HCT116 (cell line): ENCODE results near the gene HMGCLL1. TPM values are rescaled to one million over a fixed set of nuclear protein-coding genes. Genes with fewer than 3 reads are reported as not detected.

ENCODE experiments used
- ATAC-seq: fragments of 200-7000 bp; cut with Tn5 transposase; 2 replicates; pipeline ENCODE4 v1.9.1; 2020; ENCODE audit warnings: mild to moderate bottlenecking, moderate library complexity
- BruUV-seq: library from RNA; stranded (reverse); fragments of 400-500 nt; replicated peaks from 2 replicates; lab custom pipeline; 2021; lab: Mats Ljungman, UMichigan
- CTCF ChIA-PET: fragments of 300-600 bp; sonication (Branson Sonifier 250); formaldehyde crosslinking; loops from one replicate; lab custom pipeline; 2021; ENCODE audit warnings: antibody characterized with exemption; lab: Charles Lee
- POLR2A ChIA-PET: fragments of 300-600, 350-600 bp; sonication (Branson Sonifier 250); formaldehyde crosslinking; loops from one replicate; lab custom pipeline; 2021; ENCODE audit warnings: antibody characterized with exemption; lab: Charles Lee
- RAD21 ChIA-PET, 2 experiments: fragments of 300-600 bp; sonication (Branson Sonifier 250); formaldehyde crosslinking; loops; one replicate each; lab custom pipeline; 2023; ENCODE audit warnings: low total read pairs in 2 of 2; ENCODE audit not compliant: uncharacterized antibody in 2 of 2, unreplicated experiment in 2 of 2, low non-redundant PET in 1 of 2; lab: Charles Lee
- DNase-seq: peaks from one replicate; pipeline ENCODE4 v3.0.0-alpha.2; 2010; ENCODE audit warnings: low read depth, low spot score
- H2AFZ ChIP-seq: fragments of 200-600 bp; shearing (Covaris generic), sonication (generic); 2 replicates; pipeline ENCODE4 v1.6.1; 2017; ENCODE audit warnings: low read depth, mixed run types, mixed read lengths, antibody characterized with exemption, low read length; ENCODE audit not compliant: poor library complexity, severe bottlenecking
- H3K27ac ChIP-seq: 2 replicates; pipeline ENCODE4 v1.5.1; 2012; ENCODE audit warnings: low read depth, low read length
- H3K27me3 ChIP-seq: fragments of 200-600 bp; sonication (generic); 2 replicates; pipeline ENCODE4 v1.6.1; 2016; ENCODE audit warnings: mixed run types, low read length, mixed read lengths; ENCODE audit not compliant: insufficient read depth
- H3K36me3 ChIP-seq, 2 experiments: fragments of 200-500 bp in 1 of 2; fragments of 200-600 bp in 1 of 2; sonication (Bioruptor generic) in 1 of 2; sonication (generic) in 1 of 2; 2 replicates each; pipeline versions ENCODE4 v1.5.1 to v1.6.1; 2014 to 2016; ENCODE audit warnings: low read length in 2 of 2, inconsistent platforms in 1 of 2, mixed read lengths in 1 of 2, mixed run types in 1 of 2; ENCODE audit not compliant: insufficient read depth in 2 of 2, control insufficient read depth in 1 of 2
- H3K4me1 ChIP-seq, 2 experiments: fragments of 200-600 bp in 1 of 2; sonication (generic) in 1 of 2; 2 replicates each; pipeline versions ENCODE4 v1.5.1 to v1.6.1; 2012 to 2017; ENCODE audit warnings: low read length in 2 of 2, inconsistent platforms in 1 of 2, mild to moderate bottlenecking in 1 of 2, mixed read lengths in 1 of 2, mixed run types in 1 of 2, moderate library complexity in 1 of 2; ENCODE audit not compliant: insufficient read depth in 2 of 2, control insufficient read depth in 1 of 2
- H3K4me2 ChIP-seq: fragments of 200-600 bp; sonication (generic); 2 replicates; pipeline ENCODE4 v1.6.1; 2017; ENCODE audit warnings: mixed run types, low read length, mixed read lengths
- H3K4me3 ChIP-seq, 2 experiments: fragments of 200-600 bp in 1 of 2; sonication (generic) in 1 of 2; replicated peaks in 1 of 2; 2 replicates each; pipeline ENCODE4 v1.5.1; 2011 to 2016; ENCODE audit warnings: low read length in 2 of 2, control low read depth in 1 of 2, low read depth in 1 of 2, mild to moderate bottlenecking in 1 of 2, mixed read lengths in 1 of 2, mixed run types in 1 of 2
- H3K79me2 ChIP-seq: fragments of 200-600 bp; sonication (generic); 2 replicates; pipeline ENCODE4 v1.6.1; 2017; ENCODE audit warnings: mild to moderate bottlenecking, mixed run types, low read length, moderate library complexity, mixed read lengths; ENCODE audit not compliant: insufficient read depth
- H3K9ac ChIP-seq: fragments of 200-600 bp; sonication (generic); 2 replicates; pipeline ENCODE4 v1.6.1; 2016; ENCODE audit warnings: low read length, mixed read lengths
- H3K9me2 ChIP-seq: fragments of 200-600 bp; sonication (generic), shearing (Covaris generic); 2 replicates; pipeline ENCODE4 v1.6.1; 2017; ENCODE audit warnings: mixed run types, mild to moderate bottlenecking, moderate library complexity; ENCODE audit not compliant: insufficient read depth
- H3K9me3 ChIP-seq, 2 experiments: fragments of 200-500 bp in 1 of 2; fragments of 200-600 bp in 1 of 2; sonication (Bioruptor generic) in 1 of 2; sonication (generic) in 1 of 2; 2 replicates each; pipeline ENCODE4 v1.6.1; 2014 to 2017; ENCODE audit warnings: low read length in 2 of 2, mixed read lengths in 2 of 2, inconsistent platforms in 1 of 2, low read depth in 1 of 2, mild to moderate bottlenecking in 1 of 2, mixed run types in 1 of 2, moderate library complexity in 1 of 2; ENCODE audit not compliant: control insufficient read depth in 1 of 2, insufficient read depth in 1 of 2
- H4K20me1 ChIP-seq: fragments of 200-600 bp; sonication (generic), shearing (Covaris generic); 2 replicates; pipeline ENCODE4 v1.6.1; 2017; ENCODE audit warnings: mixed run types, mild to moderate bottlenecking, moderate library complexity; ENCODE audit not compliant: insufficient read depth
- MAX ChIP-seq: IDR thresholded peaks from 2 replicates; pipeline ENCODE4 v1.6.1; 2012
- POLR2AphosphoS5 ChIP-seq: IDR thresholded peaks from 2 replicates; pipeline ENCODE4 v1.6.1; 2011; ENCODE audit warnings: mild to moderate bottlenecking, low read depth, low read length, moderate library complexity
- RAD21 ChIP-seq: IDR thresholded peaks from 2 replicates; pipeline ENCODE4 v1.6.1; 2012; ENCODE audit warnings: low read depth, mild to moderate bottlenecking
- SP1 ChIP-seq: IDR thresholded peaks from 2 replicates; pipeline ENCODE4 v1.6.1; 2012; ENCODE audit warnings: low read depth
- SRF ChIP-seq: IDR thresholded peaks from 2 replicates; pipeline ENCODE4 v1.6.1; 2012; ENCODE audit warnings: low read depth
- intact Hi-C: fragments of 100-400 bp; cut with micrococcal nuclease; formaldehyde crosslinking; loops from 2 replicates; pipeline ENCODE4 v1.10.0; 2022
- total RNA-seq: library from RNA; stranded (reverse); gene quantifications from one replicate; pipeline ENCODE4 v1.2.1, GENCODE V29; 2021; ENCODE audit not compliant: unreplicated experiment
- TF ChIP-seq, protein P1 (sequence below): IDR thresholded peaks from 2 replicates; pipeline ENCODE4 v1.6.1; 2011; ENCODE audit warnings: mild to moderate bottlenecking, low read length, moderate library complexity; ENCODE audit not compliant: insufficient replicate concordance; ENCODE audit errors: extremely low read depth
- TF ChIP-seq, protein P2 (sequence below): IDR thresholded peaks from 2 replicates; pipeline ENCODE4 v1.6.1; 2012; ENCODE audit warnings: low read depth

Gene HMGCLL1
- total RNA-seq, 1 experiment from 2014 or later = not detected

DNA sequence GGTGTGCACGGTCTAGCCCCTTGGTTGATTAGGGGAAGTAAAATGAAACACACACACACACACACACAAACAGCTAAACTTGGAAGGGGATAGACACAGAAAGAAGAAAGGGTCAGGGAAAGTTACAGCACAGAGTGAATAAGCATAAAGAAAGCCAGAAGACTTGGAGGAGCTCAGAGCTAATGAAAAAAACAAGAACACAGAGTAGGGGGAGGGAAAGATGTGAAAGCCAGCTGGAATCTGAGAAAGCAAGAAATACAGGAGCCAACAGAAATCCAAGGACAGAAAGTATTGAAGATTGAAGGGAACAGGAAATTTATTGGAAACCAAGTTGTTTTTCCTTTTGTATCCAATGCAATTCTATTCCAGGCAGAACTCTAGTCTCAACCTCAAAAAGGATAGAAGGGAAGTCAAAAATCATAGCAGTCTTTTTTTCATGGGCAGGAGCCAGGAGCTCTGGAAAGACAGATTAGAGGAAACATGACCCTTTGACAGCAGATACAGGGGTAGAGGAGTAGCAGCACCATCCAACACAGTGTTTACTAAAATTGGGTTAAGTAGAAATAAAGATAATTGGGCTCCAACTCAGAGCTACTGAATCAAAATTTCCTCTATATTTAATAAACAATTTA lies 10.1 kb downstream of the HMGCLL1 start (continued):
- TF ChIP-seq, protein P1, sequence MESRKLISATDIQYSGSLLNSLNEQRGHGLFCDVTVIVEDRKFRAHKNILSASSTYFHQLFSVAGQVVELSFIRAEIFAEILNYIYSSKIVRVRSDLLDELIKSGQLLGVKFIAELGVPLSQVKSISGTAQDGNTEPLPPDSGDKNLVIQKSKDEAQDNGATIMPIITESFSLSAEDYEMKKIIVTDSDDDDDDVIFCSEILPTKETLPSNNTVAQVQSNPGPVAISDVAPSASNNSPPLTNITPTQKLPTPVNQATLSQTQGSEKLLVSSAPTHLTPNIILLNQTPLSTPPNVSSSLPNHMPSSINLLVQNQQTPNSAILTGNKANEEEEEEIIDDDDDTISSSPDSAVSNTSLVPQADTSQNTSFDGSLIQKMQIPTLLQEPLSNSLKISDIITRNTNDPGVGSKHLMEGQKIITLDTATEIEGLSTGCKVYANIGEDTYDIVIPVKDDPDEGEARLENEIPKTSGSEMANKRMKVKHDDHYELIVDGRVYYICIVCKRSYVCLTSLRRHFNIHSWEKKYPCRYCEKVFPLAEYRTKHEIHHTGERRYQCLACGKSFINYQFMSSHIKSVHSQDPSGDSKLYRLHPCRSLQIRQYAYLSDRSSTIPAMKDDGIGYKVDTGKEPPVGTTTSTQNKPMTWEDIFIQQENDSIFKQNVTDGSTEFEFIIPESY = no peak
- no peak for TF ChIP-seq SRF

- DNase-seq = no peak
- H3K36me3 ChIP-seq = no peaks in the 10 kb centered on the region
- no peaks in the 10 kb centered on the region for H3K9me3 ChIP-seq
- BruUV-seq = no TSS peak
- intact Hi-C loops = no loop called here
- no peak overlapping the region for H3K4me2 ChIP-seq
- no peaks in the 10 kb centered on the region for H3K9me2 ChIP-seq
- peaks cover 51% of the 10 kb centered on the region for H3K27me3 ChIP-seq
- ChIA-PET POLR2A (no interaction called here), CTCF (no interaction called here), RAD21 (no interaction called here)
- TF ChIP-seq MAX = no peak
- TF ChIP-seq RAD21 = no peak
- TF ChIP-seq, protein P2, sequence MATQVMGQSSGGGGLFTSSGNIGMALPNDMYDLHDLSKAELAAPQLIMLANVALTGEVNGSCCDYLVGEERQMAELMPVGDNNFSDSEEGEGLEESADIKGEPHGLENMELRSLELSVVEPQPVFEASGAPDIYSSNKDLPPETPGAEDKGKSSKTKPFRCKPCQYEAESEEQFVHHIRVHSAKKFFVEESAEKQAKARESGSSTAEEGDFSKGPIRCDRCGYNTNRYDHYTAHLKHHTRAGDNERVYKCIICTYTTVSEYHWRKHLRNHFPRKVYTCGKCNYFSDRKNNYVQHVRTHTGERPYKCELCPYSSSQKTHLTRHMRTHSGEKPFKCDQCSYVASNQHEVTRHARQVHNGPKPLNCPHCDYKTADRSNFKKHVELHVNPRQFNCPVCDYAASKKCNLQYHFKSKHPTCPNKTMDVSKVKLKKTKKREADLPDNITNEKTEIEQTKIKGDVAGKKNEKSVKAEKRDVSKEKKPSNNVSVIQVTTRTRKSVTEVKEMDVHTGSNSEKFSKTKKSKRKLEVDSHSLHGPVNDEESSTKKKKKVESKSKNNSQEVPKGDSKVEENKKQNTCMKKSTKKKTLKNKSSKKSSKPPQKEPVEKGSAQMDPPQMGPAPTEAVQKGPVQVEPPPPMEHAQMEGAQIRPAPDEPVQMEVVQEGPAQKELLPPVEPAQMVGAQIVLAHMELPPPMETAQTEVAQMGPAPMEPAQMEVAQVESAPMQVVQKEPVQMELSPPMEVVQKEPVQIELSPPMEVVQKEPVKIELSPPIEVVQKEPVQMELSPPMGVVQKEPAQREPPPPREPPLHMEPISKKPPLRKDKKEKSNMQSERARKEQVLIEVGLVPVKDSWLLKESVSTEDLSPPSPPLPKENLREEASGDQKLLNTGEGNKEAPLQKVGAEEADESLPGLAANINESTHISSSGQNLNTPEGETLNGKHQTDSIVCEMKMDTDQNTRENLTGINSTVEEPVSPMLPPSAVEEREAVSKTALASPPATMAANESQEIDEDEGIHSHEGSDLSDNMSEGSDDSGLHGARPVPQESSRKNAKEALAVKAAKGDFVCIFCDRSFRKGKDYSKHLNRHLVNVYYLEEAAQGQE = no peak
- no peak for TF ChIP-seq SP1
- TF ChIP-seq POLR2AphosphoS5 = no peak
- no peak overlapping the region for H3K9ac ChIP-seq
- H3K4me1 ChIP-seq = no peaks in the 10 kb centered on the region
- no peak for ATAC-seq
- H3K4me3 ChIP-seq = no peak overlapping the region
- H2AFZ ChIP-seq = no peak overlapping the region
- H4K20me1 ChIP-seq = no peaks in the 10 kb centered on the region; the same call in 1 of the 2 replicates
- no peak overlapping the region for H3K27ac ChIP-seq
- H3K79me2 ChIP-seq = no peaks in the 10 kb centered on the region
These were observed 11.4 kb downstream of the HMGCLL1 start for GRCh38 chr6:55567558-55567957.
